Colonic mucosa (tissue), 4 donors: ENCODE data around the gene NBL1. TPM values are rescaled to one million over a fixed set of nuclear protein-coding genes. Genes with fewer than 3 reads are reported as not detected.

ENCODE experiments used
- DNase-seq: peaks from one replicate; pipeline ENCODE4 v3.0.0-alpha.2; 2020
- H3K27ac ChIP-seq: fragments of 200-600 bp; one replicate; pipeline ENCODE4 v1.8.0; 2021
- H3K27me3 ChIP-seq: fragments of 200-600 bp; one replicate; pipeline ENCODE4 v1.8.0; 2021
- H3K36me3 ChIP-seq: fragments of 200-600 bp; one replicate; pipeline ENCODE4 v1.8.0; 2021
- H3K4me1 ChIP-seq: fragments of 200-600 bp; one replicate; pipeline ENCODE4 v1.8.0; 2021; ENCODE audit warnings: mild to moderate bottlenecking
- H3K4me3 ChIP-seq: fragments of 200-600 bp; one replicate; pipeline ENCODE4 v1.8.0; 2021
- H3K9ac ChIP-seq, 2 donors: one replicate each; pipeline ENCODE4 v1.7.0; 2013; ENCODE audit warnings: control low read depth in 2 of 2, low read depth in 2 of 2, low read length in 2 of 2
- H3K9me3 ChIP-seq: fragments of 200-600 bp; one replicate; pipeline ENCODE4 v1.8.0; 2021
- CTCF ChIP-seq: fragments of 200-600 bp; IDR thresholded peaks from one replicate; pipeline ENCODE4 v1.8.0; 2022; ENCODE audit warnings: antibody characterized with exemption, mild to moderate bottlenecking
- intact Hi-C: fragments of 100-400 bp; cut with DNase I; formaldehyde crosslinking; loops from one replicate; pipeline ENCODE4 v1.14.1; 2022
- total RNA-seq, 2 donors: library from RNA; stranded (reverse); fragmentation: NEBNext Ultra II Directional in 1 of 2; extraction: Animal tissue kit (Norgen Biotek cat#: 25700) in 1 of 2; gene quantifications; one replicate each; pipeline ENCODE4 v1.2.1, GENCODE V29; 2021
- donor health status: healthy.
- donor health status: DM: no; HTN: no; CAD: no.
- donor health status: DM: no; HTN: no; CAD: no.

Gene NBL1
- total RNA-seq, 2 donors from 2014 or later: 340 to 393 TPM

- Histone ChIP-seq H3K4me1 (no peaks in the 10 kb centered on the region), H3K4me3 (no peak overlapping the region), H3K36me3 (no peaks in the 10 kb centered on the region), H3K9me3 (no peaks in the 10 kb centered on the region), H3K9ac (no peak overlapping the region), H3K27ac (no peak overlapping the region), H3K27me3 (peaks cover 27% of the 10 kb centered on the region)
- peak; percentile 52 for TF ChIP-seq CTCF
- intact Hi-C loops: no loop called here
- no peak for DNase-seq
These were observed 17.7 kb downstream of the NBL1 start for GRCh38 chr1:19661721-19662228.

- no peaks in the 10 kb centered on the region for H3K4me1 ChIP-seq
- peaks cover 27% of the 10 kb centered on the region for H3K27me3 ChIP-seq
- H3K27ac ChIP-seq: no peak overlapping the region
- no peak overlapping the region for H3K9ac ChIP-seq
- DNase-seq: no peak
- no peak overlapping the region for H3K4me3 ChIP-seq
- no peaks in the 10 kb centered on the region for H3K9me3 ChIP-seq
- no peaks in the 10 kb centered on the region for H3K36me3 ChIP-seq
- TF ChIP-seq CTCF: no peak
- intact Hi-C loops: no loop called here
These were observed 18.2 kb downstream of the NBL1 start for GRCh38 chr1:19662313-19662712.

GRCh38 chr1:19664453-19665185 lies 20.5 kb downstream of the NBL1 start, which contains the start of gene HTR6:
HTR6 (plus strand) TSS chr1:19664875; CDS start chr1:19665754, 879 bp downstream.
- intact Hi-C loops: no loop called here
- H3K4me3 ChIP-seq: peak within 1 kb of the TSS; percentile 19

GRCh38 chr1:19665186-19665495 lies 21.0 kb downstream of the NBL1 start:
- H3K27ac ChIP-seq: no peak overlapping the region
- no peak for TF ChIP-seq CTCF
- intact Hi-C loops: no loop called here
- no peak for DNase-seq
- H3K4me3 ChIP-seq: peak overlapping the region; percentile 19
- no peaks in the 10 kb centered on the region for H3K4me1 ChIP-seq
- no peaks in the 10 kb centered on the region for H3K9me3 ChIP-seq
- no peak overlapping the region for H3K9ac ChIP-seq
- peaks cover 27% of the 10 kb centered on the region for H3K27me3 ChIP-seq
- no peaks in the 10 kb centered on the region for H3K36me3 ChIP-seq

More at GRCh38 chr1:19664453-19665185, 20.5 kb downstream of the NBL1 start, which contains the start of gene HTR6:
- no peaks in the 10 kb centered on the region for H3K4me1 ChIP-seq
- no peak for DNase-seq
- no peak within 1 kb of the TSS for H3K27ac ChIP-seq
- no peaks in the 10 kb centered on the region for H3K9me3 ChIP-seq
- no peak for TF ChIP-seq CTCF
- no peaks in the 10 kb centered on the region for H3K36me3 ChIP-seq
- H3K9ac ChIP-seq: no peak within 1 kb of the TSS
- H3K27me3 ChIP-seq: peaks cover 27% of the 10 kb centered on the region

- no peaks in the 10 kb centered on the region for H3K9me3 ChIP-seq
- TF ChIP-seq CTCF: no peak
- peak overlapping the region; percentile 19 for H3K4me3 ChIP-seq
- DNase-seq: no peak
- no peaks in the 10 kb centered on the region for H3K4me1 ChIP-seq
- no peak overlapping the region for H3K9ac ChIP-seq
- intact Hi-C loops: no loop called here
- H3K27ac ChIP-seq: no peak overlapping the region
- peaks cover 27% of the 10 kb centered on the region for H3K27me3 ChIP-seq
- no peaks in the 10 kb centered on the region for H3K36me3 ChIP-seq
These were observed 21.7 kb downstream of the NBL1 start for GRCh38 chr1:19665496-19666465.
